GM10248 (cell line): ENCODE results near the gene SLC2A8.

Experiments used
- CTCF ChIA-PET: fragments of 300-600 bp; sonication (Branson Sonifier 250); formaldehyde crosslinking; extraction: SDS; loops from one replicate; lab custom pipeline; 2021; ENCODE audit warnings: antibody characterized with exemption; lab: Yijun Ruan, JAX
- POLR2A ChIA-PET: fragments of 350-650 bp; sonication (Branson Sonifier 250); formaldehyde crosslinking; extraction: SDS; loops from one replicate; lab custom pipeline; 2020; ENCODE audit warnings: antibody characterized with exemption; lab: Yijun Ruan, JAX
- DNase-seq: peaks from one replicate; pipeline ENCODE4 v3.0.0; 2012; ENCODE audit errors: extremely low spot score
- TF ChIP-seq, protein P1 (sequence below): IDR thresholded peaks from 2 replicates; pipeline ENCODE4 v1.5.1; 2012; ENCODE audit warnings: mild to moderate bottlenecking, low read depth; ENCODE audit errors: extremely low read depth, missing control alignments, control extremely low read depth

The SLC2A8 gene

DNA sequence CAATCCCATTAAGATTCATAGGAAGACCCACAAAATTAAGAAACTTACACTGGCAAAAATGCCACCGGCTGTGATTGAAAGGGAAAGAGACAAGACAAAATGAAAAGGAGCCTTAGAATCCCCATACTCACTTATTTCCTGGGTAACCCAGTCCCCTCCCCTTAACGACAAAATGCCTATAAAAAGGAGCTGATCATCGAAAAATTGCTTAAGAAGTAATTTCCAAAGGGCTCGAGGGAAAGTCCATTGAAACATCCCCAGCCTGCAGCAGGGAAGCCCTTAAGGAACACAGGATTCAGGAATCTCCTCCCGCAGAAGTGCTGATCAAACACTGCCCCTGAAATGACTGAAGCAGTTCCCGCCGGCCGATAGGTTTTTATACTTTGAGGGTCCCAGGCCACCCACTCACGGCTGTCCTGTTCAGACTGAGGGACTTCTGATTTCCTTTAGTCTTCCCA, 26.5 kb downstream of the SLC2A8 start:
- ChIA-PET POLR2A (interaction anchor here (1.8 kb wide), 1 partner anchor 27 kb away, joined by 7 read pairs; the partner anchor contains the start of gene SLC2A8), CTCF (interaction anchor here (1.3 to 1.8 kb wide), 4 partner anchors 16 to 209 kb away, joined by 3 to 6 read pairs (median 4); partner anchors contain the start of gene SLC2A8)
- no peak for DNase-seq
- TF ChIP-seq, protein P1, sequence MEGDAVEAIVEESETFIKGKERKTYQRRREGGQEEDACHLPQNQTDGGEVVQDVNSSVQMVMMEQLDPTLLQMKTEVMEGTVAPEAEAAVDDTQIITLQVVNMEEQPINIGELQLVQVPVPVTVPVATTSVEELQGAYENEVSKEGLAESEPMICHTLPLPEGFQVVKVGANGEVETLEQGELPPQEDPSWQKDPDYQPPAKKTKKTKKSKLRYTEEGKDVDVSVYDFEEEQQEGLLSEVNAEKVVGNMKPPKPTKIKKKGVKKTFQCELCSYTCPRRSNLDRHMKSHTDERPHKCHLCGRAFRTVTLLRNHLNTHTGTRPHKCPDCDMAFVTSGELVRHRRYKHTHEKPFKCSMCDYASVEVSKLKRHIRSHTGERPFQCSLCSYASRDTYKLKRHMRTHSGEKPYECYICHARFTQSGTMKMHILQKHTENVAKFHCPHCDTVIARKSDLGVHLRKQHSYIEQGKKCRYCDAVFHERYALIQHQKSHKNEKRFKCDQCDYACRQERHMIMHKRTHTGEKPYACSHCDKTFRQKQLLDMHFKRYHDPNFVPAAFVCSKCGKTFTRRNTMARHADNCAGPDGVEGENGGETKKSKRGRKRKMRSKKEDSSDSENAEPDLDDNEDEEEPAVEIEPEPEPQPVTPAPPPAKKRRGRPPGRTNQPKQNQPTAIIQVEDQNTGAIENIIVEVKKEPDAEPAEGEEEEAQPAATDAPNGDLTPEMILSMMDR = no peak

DNA sequence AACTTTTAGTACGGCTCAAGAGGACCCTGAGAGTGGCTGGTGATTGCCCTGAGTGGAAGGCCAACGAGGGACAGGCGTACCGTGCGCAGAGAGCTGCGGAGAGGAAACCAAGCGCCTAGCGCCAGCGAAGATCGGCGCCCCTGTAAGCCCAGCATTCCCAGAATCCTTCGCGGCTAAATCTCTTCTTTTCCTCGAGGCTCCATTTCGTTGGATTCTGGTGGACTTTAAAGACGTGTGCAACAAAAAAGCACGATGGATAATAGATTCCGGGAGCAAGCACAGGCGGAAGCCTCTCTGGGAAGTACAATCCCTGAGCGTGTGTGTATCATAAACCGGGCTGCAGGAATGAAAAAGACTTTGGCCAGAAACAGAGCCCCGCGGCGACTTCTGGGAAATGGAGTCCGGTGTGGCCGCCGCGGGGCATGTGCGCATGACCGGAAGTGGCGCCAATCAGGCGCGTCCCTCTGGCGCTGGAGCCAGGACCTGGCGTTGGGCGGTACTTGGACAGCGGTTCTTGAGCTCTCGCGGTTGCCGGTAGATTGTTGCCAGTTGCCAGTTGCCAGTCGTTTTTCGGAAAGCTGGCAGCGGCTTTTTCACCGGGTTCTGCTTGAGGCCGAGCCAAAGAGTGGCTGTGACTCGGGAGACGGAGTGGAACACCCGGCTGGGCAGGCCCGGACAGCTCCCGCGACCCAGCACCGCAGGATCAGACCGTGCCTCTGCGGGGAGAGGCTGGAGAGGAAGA, 27.1 kb downstream of the SLC2A8 start, which contains the start of gene ZNF79:
Gene ZNF79 (plus strand): TSS at position 449 of the 742 bp plus-strand sequence. CDS start 406 bp downstream, outside the sequence.
- TF ChIP-seq, protein P1 = no peak
- ChIA-PET CTCF (interaction anchor here (1.3 to 1.8 kb wide), 3 partner anchors 17 to 209 kb away, joined by 3 to 5 read pairs (median 4); no protein-coding TSS in a partner anchor), POLR2A (interaction anchor here (0.9 to 1.8 kb wide), 4 partner anchors 20 to 27 kb away, joined by 3 to 12 read pairs (median 6); partner anchors contain the start of genes LRSAM1, RPL12 and SLC2A8)
- peak; percentile 96 for DNase-seq

DNA sequence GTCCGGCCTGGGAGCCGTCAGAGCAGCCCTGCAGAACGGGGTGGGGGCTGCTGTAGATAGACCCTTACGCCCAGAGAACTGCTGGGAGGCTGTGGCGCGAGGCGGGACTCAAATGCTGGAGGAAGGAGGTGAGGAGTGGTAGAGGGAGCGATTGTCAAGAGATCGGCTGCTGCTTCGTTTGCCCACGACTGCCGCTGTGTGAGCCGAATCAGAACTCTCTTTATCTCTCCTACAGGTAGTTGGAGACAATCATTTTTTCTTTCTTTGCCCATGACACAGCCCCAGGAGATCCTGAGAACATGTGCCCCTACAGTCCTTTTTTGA, 27.7 kb downstream of the SLC2A8 start:
- CTCF ChIA-PET = interaction anchor here (1.3 to 1.8 kb wide), 3 partner anchors 17 to 210 kb away, joined by 3 to 5 read pairs (median 4); no protein-coding TSS in a partner anchor
- POLR2A ChIA-PET = interaction anchor here (0.9 to 1.8 kb wide), 4 partner anchors 19 to 28 kb away, joined by 3 to 12 read pairs (median 6); partner anchors contain the start of genes LRSAM1, RPL12 and SLC2A8
- TF ChIP-seq, protein P1 = no peak
- DNase-seq = no peak

- ChIA-PET POLR2A (interaction anchor here (0.6 kb wide), 2 partner anchors 16 to 271 kb away, joined by 3 read pairs; no protein-coding TSS in a partner anchor), CTCF (no interaction called here)
- TF ChIP-seq, protein P1 = no peak
- no peak for DNase-seq
Observed at GRCh38 chr9:127426756-127427155, 29.8 kb downstream of the SLC2A8 start.

- no peak for DNase-seq
- TF ChIP-seq, protein P1 = no peak
- POLR2A ChIA-PET = interaction anchor here (1.0 kb wide), 1 partner anchor 23 kb away, joined by 4 read pairs; the partner anchor contains the start of genes LRSAM1 and RPL12
- CTCF ChIA-PET = no interaction called here
Observed at GRCh38 chr9:127428348-127428747, 31.4 kb downstream of the SLC2A8 start.

- ChIA-PET POLR2A (interaction anchor here (0.6 to 1.6 kb wide), 2 partner anchors 14 to 20 kb away, joined by 3 to 5 read pairs; partner anchors contain the start of genes LRSAM1 and RPL12), CTCF (interaction anchor here (1.6 kb wide), 1 partner anchor 20 kb away, joined by 3 read pairs; no protein-coding TSS in a partner anchor)
- TF ChIP-seq, protein P1 = no peak
- no peak for DNase-seq
Observed at GRCh38 chr9:127430415-127430814, 33.4 kb downstream of the SLC2A8 start.
